ENCODE data around the gene ABCC4. TPM values are rescaled to one million over a fixed set of nuclear protein-coding genes. Genes with fewer than 3 reads are reported as not detected.

Gene ABCC4
- total and polyA plus RNA-seq, 2 of the 13 experiments (the other 11 are each of a cell fraction or from before 2014, with no cell fraction given), result 4.2 to 11.3 TPM

DNA sequence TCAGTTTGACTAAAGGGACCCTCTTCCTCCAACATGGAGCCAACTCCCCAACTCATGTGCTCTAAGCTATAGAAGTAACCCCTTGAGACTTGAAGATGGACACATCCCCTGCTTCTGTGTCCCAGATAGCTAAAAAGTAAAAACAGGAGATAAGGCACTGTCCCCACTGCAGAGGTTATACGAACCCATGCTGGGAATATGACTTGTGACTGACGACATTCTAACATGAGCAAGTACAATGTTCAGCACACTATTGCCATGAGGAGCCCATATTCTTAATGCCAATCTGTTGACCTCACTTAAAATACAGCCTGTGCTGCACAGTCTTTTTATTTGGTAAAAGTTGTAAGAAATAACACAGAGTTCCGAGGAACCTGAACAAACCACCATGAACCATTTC lies 71.4 kb downstream of the ABCC4 start:
- DNase-seq (ENCODE audit: low spot score), result no peak
- TF ChIP-seq ZBTB20 (CRISPR knock-in tag; IDR thresholded peaks at IDR 0.05; ENCODE audit: borderline replicate concordance, low read depth) (no peak), TEAD2 (CRISPR knock-in tag; IDR thresholded peaks at IDR 0.05) (no peak), ZNF720 (CRISPR knock-in tag; IDR thresholded peaks at IDR 0.05) (no peak), ZNF724P (CRISPR knock-in tag; IDR thresholded peaks at IDR 0.05; ENCODE audit: borderline replicate concordance) (no peak), ZSCAN22 (CRISPR knock-in tag; IDR thresholded peaks at IDR 0.05) (no peak), ZBTB21 (CRISPR knock-in tag; IDR thresholded peaks at IDR 0.05) (no peak), ZNF557 (CRISPR knock-in tag; IDR thresholded peaks at IDR 0.05) (no peak), ZBTB1 (CRISPR knock-in tag; IDR thresholded peaks at IDR 0.05; ENCODE audit: borderline replicate concordance) (no peak), ZNF616 (CRISPR knock-in tag; IDR thresholded peaks at IDR 0.05; ENCODE audit: low read depth) (no peak), ETV6 (CRISPR knock-in tag; conservative IDR thresholded peaks at IDR 0.05) (no peak), ARHGAP35 (CRISPR knock-in tag; IDR thresholded peaks at IDR 0.05; ENCODE audit: borderline replicate concordance) (no peak), CBX2 (IDR thresholded peaks at IDR 0.05; ENCODE audit: low read depth, low read length) (no peak), CBX2 (CRISPR knock-in tag; IDR thresholded peaks at IDR 0.05; ENCODE audit: low read depth) (no peak), SNAI1 (CRISPR knock-in tag; IDR thresholded peaks at IDR 0.05; ENCODE audit: borderline replicate concordance) (no peak)
- TF ChIP-seq, protein P1, sequence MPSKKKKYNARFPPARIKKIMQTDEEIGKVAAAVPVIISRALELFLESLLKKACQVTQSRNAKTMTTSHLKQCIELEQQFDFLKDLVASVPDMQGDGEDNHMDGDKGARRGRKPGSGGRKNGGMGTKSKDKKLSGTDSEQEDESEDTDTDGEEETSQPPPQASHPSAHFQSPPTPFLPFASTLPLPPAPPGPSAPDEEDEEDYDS (CRISPR knock-in tag; IDR thresholded peaks at IDR 0.05), result no peak
- no peaks in the 10 kb centered on the region for H4K20me1 ChIP-seq (ENCODE audit: insufficient read depth, low read length)
- H3K27me3 ChIP-seq (ENCODE audit: control insufficient read depth in 1 of 2, insufficient read depth in 2 of 2, low read length in 2 of 2), result no peaks in the 10 kb centered on the region; a peak in 1 of 5 replicates
- H3K4me3 ChIP-seq (replicated peaks in 1 of 3; ENCODE audit: insufficient read depth in 1 of 3, low read depth in 2 of 3, low read length in 3 of 3), result no peak overlapping the region
- FAIRE-seq, result no peak
- ChIA-PET POLR2A (no interaction called here), CTCF (ENCODE audit: low intra/inter-chr PET ratio, low total read pairs) (no interaction called here)
- 85% methylated on average over 3 of the region's 3 CpGs for WGBS (ENCODE audit: low lambda C conversion rate)
- no peak overlapping the region for H3K4me2 ChIP-seq (ENCODE audit: low read depth, low read length)
- no peak for ATAC-seq
- H3K36me3 ChIP-seq (replicated peaks in 1 of 2; ENCODE audit: control insufficient read depth in 1 of 2, insufficient read depth in 2 of 2, low read length in 2 of 2), result no peaks in the 10 kb centered on the region; a peak in 1 of 5 replicates
- no peaks in the 10 kb centered on the region for H3K79me2 ChIP-seq (ENCODE audit: insufficient read depth, low read length)
- no peak overlapping the region for H3K9ac ChIP-seq (ENCODE audit: insufficient read depth, low read depth, low read length)
- no peak overlapping the region for H2AFZ ChIP-seq (ENCODE audit: low read length)
- BruUV-seq (replicated peaks), result no TSS peak
- in situ Hi-C loops (cut with HindIII; ENCODE audit: extremely low pct_ligation_motif_present, low pct_unique_long_range_greater_than_20kb) (no loop called here), intact Hi-C loops (cut with micrococcal nuclease; ENCODE audit: unreplicated experiment) (no loop called here)
- no peaks in the 10 kb centered on the region for H3K4me1 ChIP-seq (ENCODE audit: insufficient read depth, low read length)
- H3K9me3 ChIP-seq (ENCODE audit: low read length), result no peaks in the 10 kb centered on the region
- H3K27ac ChIP-seq (ENCODE audit: extremely low read length, insufficient read depth, low read length), result no peak overlapping the region

Data from HepG2 (cell line).